HCT116 (cell line): ENCODE results near the gene TAL1. TPM values are rescaled to one million over a fixed set of nuclear protein-coding genes. Genes with fewer than 3 reads are reported as not detected.

Experiments
- ATAC-seq: fragments of 200-7000 bp; cut with Tn5 transposase; 2 replicates; pipeline ENCODE4 v1.9.1; 2020; ENCODE audit warnings: mild to moderate bottlenecking, moderate library complexity
- BruUV-seq: library from RNA; stranded (reverse); fragments of 400-500 nt; replicated peaks from 2 replicates; lab custom pipeline; 2021; lab: Mats Ljungman, UMichigan
- CTCF ChIA-PET: fragments of 300-600 bp; sonication (Branson Sonifier 250); formaldehyde crosslinking; loops from one replicate; lab custom pipeline; 2021; ENCODE audit warnings: antibody characterized with exemption; lab: Charles Lee
- POLR2A ChIA-PET: fragments of 300-600, 350-600 bp; sonication (Branson Sonifier 250); formaldehyde crosslinking; loops from one replicate; lab custom pipeline; 2021; ENCODE audit warnings: antibody characterized with exemption; lab: Charles Lee
- RAD21 ChIA-PET, 2 experiments: fragments of 300-600 bp; sonication (Branson Sonifier 250); formaldehyde crosslinking; loops; one replicate each; lab custom pipeline; 2023; ENCODE audit warnings: low total read pairs in 2 of 2; ENCODE audit not compliant: uncharacterized antibody in 2 of 2, unreplicated experiment in 2 of 2, low non-redundant PET in 1 of 2; lab: Charles Lee
- DNase-seq: peaks from one replicate; pipeline ENCODE4 v3.0.0-alpha.2; 2010; ENCODE audit warnings: low read depth, low spot score
- H2AFZ ChIP-seq: fragments of 200-600 bp; shearing (Covaris generic), sonication (generic); 2 replicates; pipeline ENCODE4 v1.6.1; 2017; ENCODE audit warnings: low read depth, mixed run types, mixed read lengths, antibody characterized with exemption, low read length; ENCODE audit not compliant: poor library complexity, severe bottlenecking
- H3K27ac ChIP-seq: 2 replicates; pipeline ENCODE4 v1.5.1; 2012; ENCODE audit warnings: low read depth, low read length
- H3K27me3 ChIP-seq: fragments of 200-600 bp; sonication (generic); 2 replicates; pipeline ENCODE4 v1.6.1; 2016; ENCODE audit warnings: mixed run types, low read length, mixed read lengths; ENCODE audit not compliant: insufficient read depth
- H3K36me3 ChIP-seq, 2 experiments: fragments of 200-500 bp in 1 of 2; fragments of 200-600 bp in 1 of 2; sonication (Bioruptor generic) in 1 of 2; sonication (generic) in 1 of 2; 2 replicates each; pipeline versions ENCODE4 v1.5.1 to v1.6.1; 2014 to 2016; ENCODE audit warnings: low read length in 2 of 2, inconsistent platforms in 1 of 2, mixed read lengths in 1 of 2, mixed run types in 1 of 2; ENCODE audit not compliant: insufficient read depth in 2 of 2, control insufficient read depth in 1 of 2
- H3K4me1 ChIP-seq, 2 experiments: fragments of 200-600 bp in 1 of 2; sonication (generic) in 1 of 2; 2 replicates each; pipeline versions ENCODE4 v1.5.1 to v1.6.1; 2012 to 2017; ENCODE audit warnings: low read length in 2 of 2, inconsistent platforms in 1 of 2, mild to moderate bottlenecking in 1 of 2, mixed read lengths in 1 of 2, mixed run types in 1 of 2, moderate library complexity in 1 of 2; ENCODE audit not compliant: insufficient read depth in 2 of 2, control insufficient read depth in 1 of 2
- H3K4me2 ChIP-seq: fragments of 200-600 bp; sonication (generic); 2 replicates; pipeline ENCODE4 v1.6.1; 2017; ENCODE audit warnings: mixed run types, low read length, mixed read lengths
- H3K4me3 ChIP-seq, 2 experiments: fragments of 200-600 bp in 1 of 2; sonication (generic) in 1 of 2; replicated peaks in 1 of 2; 2 replicates each; pipeline ENCODE4 v1.5.1; 2011 to 2016; ENCODE audit warnings: low read length in 2 of 2, control low read depth in 1 of 2, low read depth in 1 of 2, mild to moderate bottlenecking in 1 of 2, mixed read lengths in 1 of 2, mixed run types in 1 of 2
- H3K79me2 ChIP-seq: fragments of 200-600 bp; sonication (generic); 2 replicates; pipeline ENCODE4 v1.6.1; 2017; ENCODE audit warnings: mild to moderate bottlenecking, mixed run types, low read length, moderate library complexity, mixed read lengths; ENCODE audit not compliant: insufficient read depth
- H3K9ac ChIP-seq: fragments of 200-600 bp; sonication (generic); 2 replicates; pipeline ENCODE4 v1.6.1; 2016; ENCODE audit warnings: low read length, mixed read lengths
- H3K9me2 ChIP-seq: fragments of 200-600 bp; sonication (generic), shearing (Covaris generic); 2 replicates; pipeline ENCODE4 v1.6.1; 2017; ENCODE audit warnings: mixed run types, mild to moderate bottlenecking, moderate library complexity; ENCODE audit not compliant: insufficient read depth
- H3K9me3 ChIP-seq, 2 experiments: fragments of 200-500 bp in 1 of 2; fragments of 200-600 bp in 1 of 2; sonication (Bioruptor generic) in 1 of 2; sonication (generic) in 1 of 2; 2 replicates each; pipeline ENCODE4 v1.6.1; 2014 to 2017; ENCODE audit warnings: low read length in 2 of 2, mixed read lengths in 2 of 2, inconsistent platforms in 1 of 2, low read depth in 1 of 2, mild to moderate bottlenecking in 1 of 2, mixed run types in 1 of 2, moderate library complexity in 1 of 2; ENCODE audit not compliant: control insufficient read depth in 1 of 2, insufficient read depth in 1 of 2
- H4K20me1 ChIP-seq: fragments of 200-600 bp; sonication (generic), shearing (Covaris generic); 2 replicates; pipeline ENCODE4 v1.6.1; 2017; ENCODE audit warnings: mixed run types, mild to moderate bottlenecking, moderate library complexity; ENCODE audit not compliant: insufficient read depth
- EZH2 ChIP-seq: fragments of 200-600 bp; sonication (generic); IDR thresholded peaks from 2 replicates; pipeline ENCODE4 v1.6.1; 2017; ENCODE audit warnings: antibody characterized with exemption, mixed run types
- TCF7L2 ChIP-seq: IDR thresholded peaks from 2 replicates; pipeline ENCODE4 v1.7.0; 2011; ENCODE audit warnings: borderline replicate concordance, inconsistent platforms; ENCODE audit not compliant: insufficient read depth, insufficient read length; ENCODE audit errors: extremely low read depth
- intact Hi-C: fragments of 100-400 bp; cut with micrococcal nuclease; formaldehyde crosslinking; loops from 2 replicates; pipeline ENCODE4 v1.10.0; 2022
- total RNA-seq: library from RNA; stranded (reverse); gene quantifications from one replicate; pipeline ENCODE4 v1.2.1, GENCODE V29; 2021; ENCODE audit not compliant: unreplicated experiment
- TF ChIP-seq, protein P1 (sequence below), 3 experiments: fragments of 200-600 bp in 1 of 3; sonication (generic) in 1 of 3; IDR thresholded peaks in 2 of 3; conservative IDR thresholded peaks in 1 of 3; 2 replicates each; pipeline ENCODE4 v1.5.1; 2012 to 2017; ENCODE audit warnings: low read depth in 2 of 3, low read length in 2 of 3, antibody characterized with exemption in 1 of 3, borderline replicate concordance in 1 of 3, control low read depth in 1 of 3, mild to moderate bottlenecking in 1 of 3, mixed read lengths in 1 of 3, mixed run types in 1 of 3, moderate library complexity in 1 of 3; ENCODE audit not compliant: insufficient read depth in 1 of 3
- TF ChIP-seq, protein P2 (sequence below): IDR thresholded peaks from 2 replicates; pipeline ENCODE4 v1.6.1; 2012; ENCODE audit warnings: low read depth

The TAL1 gene
- total RNA-seq, 1 experiment from 2014 or later = 0.05 TPM

DNA sequence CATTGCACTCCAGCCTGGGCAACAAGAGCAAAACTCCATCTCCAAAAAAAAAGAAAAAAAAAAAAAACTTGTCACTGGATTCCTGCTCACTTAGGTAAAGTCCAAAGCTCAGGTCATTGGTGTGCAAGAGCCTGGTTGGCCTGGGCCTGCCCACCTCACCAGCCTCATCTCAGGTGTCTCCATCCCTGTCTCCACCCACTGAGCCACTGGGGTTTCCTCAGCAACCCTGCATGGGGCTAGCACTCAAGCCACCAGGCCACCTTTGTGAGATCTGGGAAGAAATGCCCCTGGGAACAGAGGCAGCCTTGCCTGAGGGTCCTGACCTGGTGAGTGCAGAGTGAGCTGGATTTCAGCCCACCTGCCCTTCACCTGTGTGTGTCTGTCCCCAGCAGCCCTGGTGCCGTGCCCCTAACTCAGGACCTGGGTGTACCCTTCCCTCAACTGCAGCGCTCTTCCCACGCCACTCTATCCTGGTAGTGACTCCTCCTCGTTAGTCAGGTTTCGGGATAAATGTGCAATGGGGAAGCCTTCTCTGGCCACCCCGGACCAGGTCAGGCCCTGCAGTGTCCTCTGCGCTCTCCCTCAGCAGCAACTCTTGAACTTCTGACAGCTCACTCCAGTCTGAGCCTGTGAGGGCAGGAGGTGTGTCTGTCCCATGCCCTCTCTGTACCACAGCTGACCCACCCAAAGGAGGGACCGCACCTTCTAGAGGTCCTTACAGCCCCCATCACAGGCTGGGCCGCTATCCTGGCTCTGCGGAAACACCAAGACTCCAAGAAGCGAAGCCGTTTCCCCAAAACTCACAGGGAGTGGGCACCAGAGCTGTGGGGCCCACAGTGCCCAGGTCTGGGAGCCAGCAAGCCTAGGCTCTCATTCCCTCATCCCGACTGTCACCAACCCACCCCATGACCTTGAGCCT is 45.5 kb downstream of the TAL1 start:
- Histone ChIP-seq H3K27ac (no peak overlapping the region), H3K27me3 (no peaks in the 10 kb centered on the region), H3K9me2 (no peaks in the 10 kb centered on the region), H4K20me1 (no peaks in the 10 kb centered on the region)
- DNase-seq (no peak), ATAC-seq (no peak)
- intact Hi-C loops = no loop called here
- TF ChIP-seq, protein P1, sequence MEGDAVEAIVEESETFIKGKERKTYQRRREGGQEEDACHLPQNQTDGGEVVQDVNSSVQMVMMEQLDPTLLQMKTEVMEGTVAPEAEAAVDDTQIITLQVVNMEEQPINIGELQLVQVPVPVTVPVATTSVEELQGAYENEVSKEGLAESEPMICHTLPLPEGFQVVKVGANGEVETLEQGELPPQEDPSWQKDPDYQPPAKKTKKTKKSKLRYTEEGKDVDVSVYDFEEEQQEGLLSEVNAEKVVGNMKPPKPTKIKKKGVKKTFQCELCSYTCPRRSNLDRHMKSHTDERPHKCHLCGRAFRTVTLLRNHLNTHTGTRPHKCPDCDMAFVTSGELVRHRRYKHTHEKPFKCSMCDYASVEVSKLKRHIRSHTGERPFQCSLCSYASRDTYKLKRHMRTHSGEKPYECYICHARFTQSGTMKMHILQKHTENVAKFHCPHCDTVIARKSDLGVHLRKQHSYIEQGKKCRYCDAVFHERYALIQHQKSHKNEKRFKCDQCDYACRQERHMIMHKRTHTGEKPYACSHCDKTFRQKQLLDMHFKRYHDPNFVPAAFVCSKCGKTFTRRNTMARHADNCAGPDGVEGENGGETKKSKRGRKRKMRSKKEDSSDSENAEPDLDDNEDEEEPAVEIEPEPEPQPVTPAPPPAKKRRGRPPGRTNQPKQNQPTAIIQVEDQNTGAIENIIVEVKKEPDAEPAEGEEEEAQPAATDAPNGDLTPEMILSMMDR (IDR thresholded peaks at IDR 0.05 in 2 of 3, conservative IDR thresholded peaks at IDR 0.05 in 1 of 3; ENCODE audit: borderline replicate concordance in 1 of 3, insufficient read depth in 1 of 3, low read depth in 2 of 3, low read length in 2 of 3) = no peak
- TF ChIP-seq EZH2 (no peak), TCF7L2 (no peak)
- TF ChIP-seq, protein P2, sequence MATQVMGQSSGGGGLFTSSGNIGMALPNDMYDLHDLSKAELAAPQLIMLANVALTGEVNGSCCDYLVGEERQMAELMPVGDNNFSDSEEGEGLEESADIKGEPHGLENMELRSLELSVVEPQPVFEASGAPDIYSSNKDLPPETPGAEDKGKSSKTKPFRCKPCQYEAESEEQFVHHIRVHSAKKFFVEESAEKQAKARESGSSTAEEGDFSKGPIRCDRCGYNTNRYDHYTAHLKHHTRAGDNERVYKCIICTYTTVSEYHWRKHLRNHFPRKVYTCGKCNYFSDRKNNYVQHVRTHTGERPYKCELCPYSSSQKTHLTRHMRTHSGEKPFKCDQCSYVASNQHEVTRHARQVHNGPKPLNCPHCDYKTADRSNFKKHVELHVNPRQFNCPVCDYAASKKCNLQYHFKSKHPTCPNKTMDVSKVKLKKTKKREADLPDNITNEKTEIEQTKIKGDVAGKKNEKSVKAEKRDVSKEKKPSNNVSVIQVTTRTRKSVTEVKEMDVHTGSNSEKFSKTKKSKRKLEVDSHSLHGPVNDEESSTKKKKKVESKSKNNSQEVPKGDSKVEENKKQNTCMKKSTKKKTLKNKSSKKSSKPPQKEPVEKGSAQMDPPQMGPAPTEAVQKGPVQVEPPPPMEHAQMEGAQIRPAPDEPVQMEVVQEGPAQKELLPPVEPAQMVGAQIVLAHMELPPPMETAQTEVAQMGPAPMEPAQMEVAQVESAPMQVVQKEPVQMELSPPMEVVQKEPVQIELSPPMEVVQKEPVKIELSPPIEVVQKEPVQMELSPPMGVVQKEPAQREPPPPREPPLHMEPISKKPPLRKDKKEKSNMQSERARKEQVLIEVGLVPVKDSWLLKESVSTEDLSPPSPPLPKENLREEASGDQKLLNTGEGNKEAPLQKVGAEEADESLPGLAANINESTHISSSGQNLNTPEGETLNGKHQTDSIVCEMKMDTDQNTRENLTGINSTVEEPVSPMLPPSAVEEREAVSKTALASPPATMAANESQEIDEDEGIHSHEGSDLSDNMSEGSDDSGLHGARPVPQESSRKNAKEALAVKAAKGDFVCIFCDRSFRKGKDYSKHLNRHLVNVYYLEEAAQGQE = no peak
- TF ChIP-seq, all 23 proteins: peak for 0
- Histone ChIP-seq H3K4me2 (no peak overlapping the region), H3K36me3 (no peaks in the 10 kb centered on the region), H3K4me3 (no peak overlapping the region), H3K9ac (no peak overlapping the region), H3K4me1 (peaks cover 0 to 9% of the 10 kb centered on the region in 2 experiments; a peak in 2 of 4 replicates), H2AFZ (no peak overlapping the region), H3K9me3 (no peaks in the 10 kb centered on the region), H3K79me2 (no peaks in the 10 kb centered on the region)
- CTCF ChIA-PET = no interaction called here
- POLR2A ChIA-PET = no interaction called here
- RAD21 ChIA-PET = no interaction called here
- BruUV-seq = no TSS peak
